M059J (cell line): ENCODE data around the gene CLIP1. TPM values are rescaled to one million over a fixed set of nuclear protein-coding genes. Genes with fewer than 3 reads are reported as not detected.
"Not testable (repeated sequence)": the region's sequence is repeated elsewhere in the genome, so short reads cannot be mapped to it uniquely, and the experiment has no call there.

Experiments used
- DNase-seq: peaks from one replicate; pipeline ENCODE4 v3.0.0-alpha.2; 2012; ENCODE audit warnings: low read depth
- total RNA-seq: library from RNA; depleted of rRNA; stranded (reverse); fragments of >200 nt; shearing (Covaris generic); gene quantifications from 2 replicates; pipeline ENCODE4 v1.2.3, GENCODE V29; 2014

CLIP1 gene
- total RNA-seq, 1 experiment from 2014 or later: 33.3 TPM

DNA sequence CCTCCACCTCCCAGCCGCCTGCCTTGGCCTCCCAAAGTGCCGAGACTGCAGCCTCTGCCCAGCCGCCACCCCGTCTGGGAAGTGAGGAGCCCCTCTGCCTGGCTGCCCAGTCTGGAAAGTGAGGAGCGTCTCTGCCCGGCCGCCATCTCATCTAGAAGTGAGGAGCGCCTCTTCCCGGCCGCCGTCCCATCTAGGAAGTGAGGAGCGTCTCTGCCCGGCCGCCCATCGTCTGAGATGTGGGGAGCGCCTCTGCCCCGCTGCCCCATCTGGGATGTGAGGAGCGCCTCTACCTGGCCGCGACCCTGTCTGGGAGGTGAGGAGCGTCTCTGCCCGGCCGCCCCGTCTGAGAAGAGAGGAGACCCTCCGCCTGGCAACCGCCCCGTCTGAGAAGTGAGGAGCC lies 65.5 kb downstream of the CLIP1 start:
- DNase-seq: not testable (repeated sequence)

DNA sequence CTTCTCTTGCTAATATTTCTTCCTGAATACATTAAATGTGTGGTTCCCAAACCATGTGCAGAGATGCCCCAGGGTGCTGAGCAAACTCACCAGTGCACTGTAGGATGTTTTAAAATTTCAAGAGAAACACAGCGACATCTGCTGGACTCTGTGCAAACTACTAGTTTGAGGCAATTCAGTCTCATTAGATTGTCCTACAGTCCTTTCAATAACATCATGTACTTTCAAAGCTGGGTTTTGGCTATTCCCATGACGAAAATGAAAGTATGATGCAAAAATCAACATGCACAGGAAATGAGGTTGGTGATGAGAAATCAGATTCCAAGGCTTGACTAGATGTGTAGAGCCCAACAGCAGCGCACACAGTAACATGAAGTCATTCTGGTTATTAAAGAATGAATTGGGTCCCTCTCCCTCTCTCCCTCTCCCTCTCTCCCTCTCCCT lies 66.3 kb downstream of the CLIP1 start:
- peak; percentile 69 for DNase-seq

DNA sequence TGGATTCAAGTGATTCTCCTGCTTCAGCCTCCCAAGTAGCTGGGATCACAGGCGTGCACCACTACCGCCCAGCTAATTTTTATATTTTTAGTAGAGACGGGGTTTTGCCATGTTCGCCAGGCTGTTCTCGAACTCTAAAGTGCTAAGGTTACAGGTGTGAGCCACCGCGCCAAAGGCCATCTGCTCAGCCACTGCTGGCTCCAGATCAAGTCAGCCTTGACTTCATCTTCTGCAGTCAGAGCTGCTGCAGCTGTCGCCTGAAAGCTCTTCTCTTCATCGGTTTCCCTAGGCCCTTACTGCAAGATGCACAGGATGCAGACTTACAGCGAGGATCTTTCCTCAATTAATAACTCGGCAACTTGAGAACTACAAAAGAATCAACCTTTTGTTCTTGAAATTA lies 66.8 kb downstream of the CLIP1 start:
- no peak for DNase-seq

DNA sequence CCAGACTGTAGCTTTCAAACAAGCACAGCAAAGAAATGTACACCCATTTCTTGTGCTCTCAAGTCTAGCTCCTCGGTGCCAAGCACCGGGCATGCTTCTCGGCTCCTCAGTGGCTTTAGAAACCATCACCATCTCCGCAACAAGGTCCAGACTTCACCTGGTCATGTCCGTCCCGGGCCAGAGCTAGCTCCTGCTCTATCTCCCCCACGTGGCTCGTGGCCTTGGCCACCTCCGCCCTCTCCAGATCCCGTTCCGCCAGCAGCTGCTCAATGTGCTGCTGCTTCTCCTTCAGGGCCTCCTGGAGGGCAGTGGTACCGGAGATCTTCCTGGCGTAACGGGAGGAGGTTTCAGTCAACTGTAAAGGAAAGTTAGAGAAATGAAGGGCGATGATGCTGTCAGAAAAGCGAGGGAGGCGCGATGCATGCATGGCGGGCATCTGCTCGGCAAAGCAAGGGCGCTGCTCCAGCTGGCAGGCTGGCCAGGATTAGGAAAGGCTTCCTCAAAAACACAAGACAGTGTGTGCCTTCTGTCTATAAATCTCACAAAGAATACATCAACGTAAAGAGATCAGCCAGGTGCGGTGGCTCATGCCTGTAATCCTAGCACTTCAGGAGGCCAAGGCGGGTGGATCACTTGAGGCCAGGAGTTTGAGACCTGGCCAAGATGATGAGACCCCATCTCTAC lies 67.4 kb downstream of the CLIP1 start:
- no peak for DNase-seq

DNA sequence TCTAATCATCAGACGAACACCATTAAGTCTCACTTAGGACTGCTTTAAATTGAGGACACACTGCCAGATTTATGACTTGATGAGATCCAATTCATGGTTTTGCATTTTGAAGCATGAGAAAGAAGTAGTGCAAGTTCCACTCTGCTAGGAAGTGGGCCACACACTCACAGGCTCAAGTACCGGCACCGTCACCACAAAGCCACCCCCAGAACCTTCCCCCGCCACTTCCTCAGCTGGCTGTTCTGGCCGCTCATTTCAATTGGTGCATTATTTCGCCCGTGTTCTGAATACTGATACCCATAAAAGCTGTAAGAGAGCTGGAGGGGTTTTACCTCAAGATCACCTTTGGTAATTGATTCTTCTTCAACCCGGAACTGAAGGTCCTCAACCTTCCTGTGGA lies 70.1 kb downstream of the CLIP1 start:
- no peak for DNase-seq

DNA sequence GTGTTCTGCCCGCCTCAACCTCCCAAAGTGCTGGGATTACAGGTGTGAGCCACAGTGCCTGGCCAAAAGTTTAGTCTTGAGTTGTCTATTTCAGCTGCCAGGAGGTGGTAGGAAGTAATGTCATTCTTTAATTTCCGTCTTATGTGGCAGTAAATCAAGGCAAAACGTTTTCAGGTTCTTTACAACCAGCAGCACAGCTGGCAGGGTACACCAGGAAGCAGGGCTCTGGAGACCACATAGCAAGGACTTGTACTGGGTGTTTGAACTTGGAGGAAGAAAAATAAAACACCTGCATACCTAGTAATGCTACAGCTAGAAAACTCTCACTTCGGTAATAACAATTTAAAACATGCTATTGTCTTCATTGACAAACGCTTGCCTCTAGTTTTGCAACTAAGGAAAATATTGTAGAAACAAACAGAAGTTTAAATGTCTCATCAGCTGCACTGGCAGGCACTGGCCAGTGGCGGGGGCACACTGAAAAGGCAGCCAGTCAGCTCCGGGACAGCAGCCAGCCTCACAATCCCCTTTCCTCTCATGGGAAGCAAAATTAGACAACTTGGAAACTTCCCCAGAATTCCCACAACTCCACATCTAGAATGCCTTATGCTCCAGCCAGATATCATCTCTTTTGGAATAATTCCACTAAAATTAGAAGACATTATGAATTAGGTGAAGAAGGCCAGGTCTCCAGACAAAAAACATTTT lies 72.2 kb downstream of the CLIP1 start:
- no peak for DNase-seq

DNA sequence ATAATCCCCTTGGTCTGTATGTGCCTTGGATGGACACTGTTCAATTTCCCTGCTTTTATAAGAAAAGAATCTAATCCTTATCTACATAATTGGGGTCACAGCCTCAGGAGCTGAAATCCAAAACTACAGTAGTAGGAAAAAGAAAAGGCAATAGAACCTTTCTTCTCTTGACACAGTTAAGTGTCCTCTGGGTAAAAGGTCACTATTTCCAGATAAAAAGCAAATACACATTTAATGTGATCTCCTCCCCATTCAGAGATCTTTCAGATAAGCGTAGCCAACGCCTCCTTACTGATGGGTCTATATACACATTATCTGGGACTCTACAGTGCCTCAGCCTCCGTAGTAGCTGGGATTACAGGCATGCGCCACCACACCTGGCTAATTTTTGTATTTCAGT lies 73.4 kb downstream of the CLIP1 start:
- DNase-seq: no peak

DNA sequence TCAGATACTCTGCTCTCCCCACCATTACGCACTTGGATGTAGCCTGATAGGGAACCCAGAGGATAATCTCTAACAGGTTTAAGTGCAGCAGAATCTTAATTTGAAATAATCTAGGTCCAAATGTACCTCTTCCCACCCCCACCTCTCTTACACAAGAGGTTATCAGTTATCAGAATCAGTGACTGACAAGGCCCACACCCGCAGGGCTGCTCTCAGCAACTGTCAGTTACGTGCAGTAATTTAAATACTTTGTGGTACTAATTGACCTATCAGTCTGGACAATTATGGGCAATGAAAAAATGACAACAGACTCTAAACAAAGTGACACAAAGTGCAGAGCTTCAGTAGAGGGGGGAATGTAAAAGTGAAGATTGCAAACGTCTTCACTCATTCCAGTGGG lies 74.0 kb downstream of the CLIP1 start:
- no peak for DNase-seq

DNA sequence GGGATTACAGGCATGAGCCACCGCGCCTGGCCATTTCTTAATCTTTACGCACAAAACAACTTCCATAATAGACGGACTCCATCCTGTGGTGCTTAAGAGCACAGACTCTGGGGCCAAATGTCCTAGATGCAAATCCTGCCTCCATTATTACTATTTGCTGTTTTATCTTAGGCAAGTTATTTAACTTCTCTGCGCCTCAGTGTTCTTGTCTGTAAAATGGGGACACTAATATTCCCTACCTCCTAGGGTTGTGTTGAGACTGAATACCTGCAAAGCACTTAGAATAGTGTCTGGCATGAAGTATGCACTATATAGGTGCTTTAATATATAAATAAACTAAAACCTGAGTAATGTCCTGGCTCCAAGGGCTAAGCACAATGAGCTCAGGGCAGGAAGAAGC lies 76.4 kb downstream of the CLIP1 start:
- no peak for DNase-seq

DNA sequence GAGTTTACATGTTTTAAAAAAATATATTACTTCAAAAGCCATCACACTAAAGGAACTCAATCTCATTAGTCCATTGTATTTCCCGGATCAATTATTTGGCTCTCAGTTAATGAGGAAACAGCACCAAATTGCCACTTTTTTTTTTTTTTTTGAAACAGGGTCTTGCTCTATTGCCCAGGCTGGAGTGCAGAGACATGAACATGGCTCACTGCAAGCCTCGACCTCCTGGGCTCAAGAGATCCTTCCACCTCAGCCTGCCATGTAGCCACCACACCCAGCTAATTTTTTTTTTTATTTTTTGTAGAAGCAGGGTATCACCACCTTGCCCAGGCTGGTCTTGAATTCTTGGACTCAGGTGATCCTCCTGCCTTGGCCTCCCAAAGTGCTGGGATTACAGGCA lies 77.4 kb downstream of the CLIP1 start:
- no peak for DNase-seq

DNA sequence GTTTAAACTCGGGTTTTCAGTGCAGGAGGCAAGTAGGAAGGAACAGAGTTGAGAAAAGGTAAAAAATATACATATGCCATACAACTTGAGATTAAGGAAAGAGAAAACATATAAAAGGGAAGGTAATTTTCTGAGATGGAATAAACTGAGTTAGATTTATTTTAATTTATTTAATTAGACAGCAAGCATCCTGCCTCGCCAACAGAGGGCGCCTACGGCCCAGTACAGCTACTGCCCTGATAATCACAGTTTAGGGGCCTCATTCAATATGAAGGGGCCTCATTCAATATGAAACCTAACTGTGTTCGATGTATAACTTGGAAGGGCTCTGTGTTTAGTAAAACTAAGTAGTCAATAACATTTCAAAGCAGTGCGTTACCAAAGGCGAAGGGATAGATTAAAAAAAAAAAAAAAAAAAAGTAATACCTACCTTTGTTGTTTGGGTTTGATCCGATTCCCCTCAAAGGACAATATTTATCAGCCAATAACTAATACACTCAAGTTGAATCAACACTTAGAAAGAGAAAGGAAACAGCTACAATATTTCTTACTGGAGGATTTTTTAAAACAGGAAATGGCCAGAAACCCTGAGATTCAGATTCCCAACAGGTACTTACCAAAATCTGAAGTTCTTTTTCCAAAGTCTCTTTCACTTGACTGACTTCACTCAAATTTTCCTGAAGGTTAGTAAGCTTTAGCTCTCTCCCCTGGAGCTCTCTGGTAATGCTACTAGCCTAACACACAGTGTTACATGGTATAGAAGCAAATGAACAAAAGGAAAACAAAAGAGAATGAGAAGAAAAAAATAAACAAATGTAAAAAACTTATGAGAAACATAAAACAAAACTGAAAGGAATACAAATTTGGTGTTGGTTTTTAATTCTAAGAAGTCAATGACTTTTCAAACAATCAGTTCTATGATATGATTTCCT lies 86.2 kb downstream of the CLIP1 start:
- DNase-seq: peak; percentile 18

DNA sequence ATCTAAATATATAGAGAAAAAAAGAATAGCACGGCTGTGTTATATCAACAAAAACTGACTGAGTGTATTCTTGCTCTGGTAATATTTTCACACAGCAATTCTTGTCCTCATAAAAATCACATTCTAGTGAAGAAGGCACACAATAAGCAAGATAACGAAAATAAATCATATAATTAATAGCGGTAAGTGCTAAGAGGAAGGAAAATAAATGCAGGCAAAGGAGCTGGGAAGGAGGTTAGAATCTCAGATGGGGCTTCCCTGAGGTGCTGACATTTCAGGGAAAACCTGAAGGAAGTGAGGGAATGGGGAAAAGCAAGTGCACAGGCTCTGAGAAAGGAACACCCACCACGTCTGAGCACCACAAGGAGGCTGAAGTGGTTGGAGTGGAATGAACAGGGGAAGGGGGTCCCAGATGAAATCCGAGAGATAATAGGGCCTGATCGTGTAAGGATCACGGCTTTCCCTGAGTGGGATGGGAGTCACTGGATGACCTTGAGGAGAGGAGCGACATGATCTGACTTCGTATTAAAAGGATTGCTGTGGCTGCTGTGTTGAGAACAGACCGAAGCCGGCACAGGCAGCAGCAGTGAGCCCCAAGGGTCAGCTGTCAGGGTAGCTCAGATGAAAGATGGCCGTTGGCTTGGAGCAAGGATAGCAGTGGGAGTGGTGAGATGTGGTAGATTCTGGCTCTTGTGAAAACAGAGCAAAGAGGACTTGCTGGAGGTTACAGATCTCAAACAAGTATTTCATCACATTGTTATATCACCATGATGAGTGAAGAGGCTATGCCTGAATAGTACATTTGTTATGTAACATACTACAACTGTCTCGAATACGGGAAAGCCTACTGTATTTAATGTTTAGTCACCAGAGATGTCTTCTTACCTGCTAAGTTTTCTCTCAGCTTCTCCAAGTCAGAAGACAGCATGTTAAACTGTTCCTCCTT lies 89.1 kb downstream of the CLIP1 start:
- no peak for DNase-seq

DNA sequence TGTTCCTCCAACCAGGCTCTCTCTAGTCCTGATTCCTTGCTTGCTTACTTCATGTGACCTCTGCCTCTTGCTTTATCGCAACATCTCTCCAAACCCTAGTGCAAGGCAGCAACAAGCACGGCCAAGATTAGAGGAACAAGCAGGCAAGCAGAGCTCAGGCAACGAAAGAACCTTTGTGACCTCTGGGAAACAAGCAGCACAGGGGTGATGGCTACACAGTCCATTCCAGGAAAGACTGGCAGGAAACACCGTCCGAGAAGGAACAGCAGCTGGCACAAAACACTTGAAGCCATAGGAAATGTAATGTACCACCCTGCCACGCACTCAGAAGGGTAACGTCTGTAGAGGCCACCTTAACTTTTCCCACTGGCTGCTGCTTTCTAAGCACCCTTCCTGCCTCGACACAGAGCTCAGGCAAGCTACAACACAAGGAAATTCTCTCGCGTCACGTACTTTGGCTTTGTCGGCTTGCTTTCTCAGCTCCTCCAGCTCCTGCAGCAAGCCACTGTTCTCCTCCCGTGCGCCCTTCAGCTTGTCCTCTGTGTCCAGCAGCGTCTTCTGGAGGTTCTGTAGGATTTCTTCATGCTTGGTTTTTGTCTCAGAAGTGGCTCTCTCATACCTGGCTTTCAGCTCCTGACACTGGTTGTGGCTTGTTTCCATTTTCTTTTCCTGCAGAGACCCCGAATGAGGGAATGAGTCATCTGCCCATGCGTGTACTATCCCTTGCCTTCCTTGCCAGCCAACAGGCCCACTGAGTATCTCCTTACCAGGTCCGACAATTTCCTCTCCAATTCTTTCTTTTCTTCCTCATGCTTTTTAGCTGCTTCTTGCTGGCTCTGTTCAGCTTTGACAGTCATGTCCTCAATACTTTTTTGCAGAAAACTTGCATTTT lies 94.7 kb downstream of the CLIP1 start:
- no peak for DNase-seq

DNA sequence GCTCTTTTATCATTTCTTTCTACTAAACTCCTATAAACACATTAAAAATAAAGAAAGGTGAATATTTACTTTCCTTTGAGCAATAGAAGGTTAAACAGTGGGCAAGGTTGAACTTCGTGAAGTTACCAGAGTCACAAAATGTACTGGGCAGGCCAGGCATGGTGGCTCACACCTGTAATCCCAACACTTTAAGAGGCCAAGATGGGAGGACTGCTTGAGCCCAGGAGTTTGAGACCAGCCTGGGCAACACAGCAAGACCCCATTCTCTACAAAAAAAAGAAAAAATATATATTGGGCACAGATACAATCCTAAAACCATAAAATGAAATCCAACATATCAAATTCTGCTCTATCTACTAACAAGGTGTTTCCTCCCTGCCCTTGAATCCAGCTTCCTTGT lies 95.5 kb downstream of the CLIP1 start:
- no peak for DNase-seq

DNA sequence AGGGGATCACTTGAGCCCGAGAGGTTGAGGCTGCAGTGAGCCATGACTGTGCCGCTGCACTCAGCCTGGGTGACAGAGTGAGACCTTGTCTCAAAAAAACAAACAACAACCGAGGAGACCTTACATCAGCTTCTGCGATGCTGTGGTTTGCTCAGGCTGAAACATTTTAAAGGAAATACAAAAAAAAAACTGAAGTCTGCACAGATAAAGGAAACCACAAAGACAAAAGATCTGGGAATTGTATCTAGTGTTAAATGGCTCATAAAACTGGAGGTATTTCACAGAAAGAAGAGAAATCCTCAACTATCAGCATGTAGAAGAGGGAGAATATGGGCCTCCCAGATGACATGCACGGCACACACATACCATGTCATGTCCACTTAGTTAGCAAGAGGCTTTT lies 95.9 kb downstream of the CLIP1 start:
- DNase-seq: no peak

DNA sequence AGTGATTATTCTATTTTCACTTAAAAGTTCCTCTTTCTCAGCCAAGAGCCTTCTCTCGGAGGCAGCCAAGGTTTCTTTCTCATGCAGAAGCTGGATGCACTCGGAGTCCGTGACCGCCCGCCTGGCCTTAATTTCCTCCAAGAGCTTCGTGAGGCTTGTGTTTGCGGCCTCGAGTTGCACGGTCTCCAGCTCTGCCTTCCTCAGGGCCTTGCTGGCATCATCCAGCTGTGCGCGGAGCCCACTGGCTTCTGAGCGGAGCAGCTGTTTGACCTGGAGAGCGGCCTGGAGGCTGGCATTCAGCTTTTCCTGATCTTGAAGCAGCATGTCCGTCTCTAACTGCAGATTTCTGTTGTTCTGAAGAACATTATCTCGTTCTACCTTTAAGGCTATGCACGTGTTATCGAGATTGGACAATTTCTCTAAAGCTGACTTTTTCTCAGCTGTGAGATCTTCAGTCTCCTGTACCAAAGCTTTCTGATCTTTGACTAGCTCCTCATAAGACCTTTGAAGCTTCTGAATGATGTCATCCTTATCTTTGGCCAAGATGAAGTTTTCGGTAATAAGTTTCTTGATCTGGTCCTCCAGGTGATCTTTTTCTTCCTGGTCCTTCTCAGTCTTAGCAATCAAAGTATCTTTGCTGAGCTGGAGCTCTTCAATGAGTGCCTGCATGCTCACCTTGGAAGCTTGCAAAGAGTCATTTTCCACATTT lies 99.0 kb downstream of the CLIP1 start:
- DNase-seq: no peak

DNA sequence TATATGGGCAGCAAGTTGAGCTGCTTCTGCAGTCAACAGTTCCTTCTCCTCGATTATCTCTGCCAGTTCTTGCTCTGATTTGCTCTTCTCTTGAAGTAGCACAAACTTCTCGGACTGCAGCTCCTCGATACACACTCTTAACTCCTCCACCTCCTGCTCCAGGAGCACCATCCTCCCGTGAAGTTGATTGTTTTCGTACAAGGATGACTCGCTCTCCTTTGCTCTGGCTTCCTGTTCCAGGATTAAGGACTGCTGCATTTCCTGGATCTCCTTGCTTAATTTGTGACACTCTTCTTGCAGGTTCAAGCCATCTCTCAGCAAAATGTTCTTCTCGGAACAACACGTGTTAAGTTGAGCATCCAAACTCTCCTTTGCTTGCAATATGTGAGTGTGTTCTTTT lies 100.0 kb downstream of the CLIP1 start:
- DNase-seq: peak; percentile 40

DNA sequence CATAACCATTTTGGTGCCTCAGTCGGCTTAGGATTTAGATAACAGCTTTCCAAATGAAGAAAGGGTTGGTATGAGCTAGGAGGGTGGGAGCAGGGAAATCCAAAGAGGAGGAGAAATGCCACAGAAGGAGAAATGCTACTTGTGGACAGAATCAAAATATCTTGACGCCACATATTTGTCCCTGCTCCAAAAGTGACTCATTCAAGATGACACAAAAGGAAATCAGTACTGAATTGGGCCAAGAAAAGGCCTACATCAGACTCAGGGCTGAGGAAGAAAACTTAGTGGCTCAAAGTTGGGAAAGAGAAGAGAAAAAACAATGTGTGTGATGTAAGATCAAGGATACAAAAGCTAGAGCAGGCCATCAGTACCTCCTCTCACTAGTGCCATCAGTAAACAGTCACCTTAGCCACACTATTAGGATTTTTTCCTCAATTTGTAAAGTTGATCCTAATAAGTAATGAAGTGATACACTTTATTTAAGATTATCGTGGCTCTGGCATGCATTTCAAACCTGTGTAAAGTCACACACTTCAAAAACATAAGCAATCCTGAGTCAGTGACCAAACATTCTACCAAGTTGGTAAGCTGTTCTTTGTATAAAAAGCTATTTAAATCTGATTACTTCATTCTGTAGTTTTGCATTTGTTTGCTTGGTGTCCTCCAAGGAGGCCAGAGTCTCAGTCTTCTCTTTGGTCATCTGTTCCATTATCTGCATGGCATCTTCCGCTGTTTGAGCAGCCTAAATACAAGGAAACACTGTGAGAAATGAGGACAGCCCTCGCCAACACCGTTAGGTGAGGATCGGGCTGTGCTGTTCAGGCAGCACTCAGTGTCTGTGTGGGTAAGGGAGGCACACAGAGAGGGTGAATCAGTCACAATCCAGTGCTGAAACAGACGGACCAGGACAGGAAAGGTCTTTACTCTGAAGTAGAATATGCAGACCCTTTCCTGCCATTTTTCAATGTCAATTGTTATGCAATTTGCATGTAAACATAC lies 103.6 kb downstream of the CLIP1 start:
- peak; percentile 90 for DNase-seq
